Cardiac muscle cell (in vitro differentiated cells and primary cell): Measurements from ENCODE around the gene IER3IP1. TPM values are rescaled to one million over a fixed set of nuclear protein-coding genes. Genes with fewer than 3 reads are reported as not detected.

Experiments
- DNase-seq, 2 donors: peaks; one replicate each; pipeline versions ENCODE4 v3.0.0 to v3.0.0-alpha.2; 2010 to 2017; ENCODE audit warnings: low read depth in 1 of 2, low spot score in 1 of 2
- H3K27ac ChIP-seq: fragments of 200-600 bp; sonication (generic); 2 replicates; pipeline ENCODE4 v1.5.1; 2016
- H3K27me3 ChIP-seq: fragments of 200-600 bp; sonication (generic); 2 replicates; pipeline ENCODE4 v1.6.0; 2016; ENCODE audit warnings: control low read depth
- H3K36me3 ChIP-seq: fragments of 200-600 bp; sonication (generic); 2 replicates; pipeline ENCODE4 v1.5.1; 2016; ENCODE audit warnings: control low read depth
- H3K4me1 ChIP-seq: fragments of 200-600 bp; sonication (generic); 2 replicates; pipeline ENCODE4 v1.8.1; 2017; ENCODE audit warnings: low read depth, mild to moderate bottlenecking, mixed run types
- H3K4me3 ChIP-seq: fragments of 200-600 bp; sonication (generic); 2 replicates; pipeline ENCODE4 v1.5.1; 2016; ENCODE audit warnings: mild to moderate bottlenecking
- H3K9me3 ChIP-seq: fragments of 200-600 bp; sonication (generic); 2 replicates; pipeline ENCODE4 v1.5.1; 2017; ENCODE audit warnings: low read depth, mild to moderate bottlenecking, control low read depth
- polyA plus RNA-seq: library from polyadenylated mRNA; unstranded; fragments of >200 nt; fragmentation: Nextera tagmentation; extraction: Ambion mirVana; gene quantifications from 2 replicates; pipeline ENCODE4 v1.2.1, GENCODE V29; 2016
- total RNA-seq: library from RNA; depleted of rRNA; stranded (reverse); fragments of >200 nt; gene quantifications from 2 replicates; pipeline ENCODE4 v1.2.3, GENCODE V29; 2016
- TF ChIP-seq, protein P1 (sequence below): IDR thresholded peaks from 2 replicates; pipeline ENCODE4 v1.5.1; 2012; ENCODE audit warnings: low read depth, mild to moderate bottlenecking, low read length

The IER3IP1 gene
- total RNA-seq (8.2 and 14.6 TPM in 2 replicates), polyA plus RNA-seq (32.1 and 34.3 TPM in 2 replicates)

- H3K27ac ChIP-seq: peak within 1 kb of the TSS; percentile 98
- H3K4me1 ChIP-seq: peaks cover 13% of the 10 kb centered on the region
- H3K9me3 ChIP-seq: no peaks in the 10 kb centered on the region
- TF ChIP-seq, protein P1, sequence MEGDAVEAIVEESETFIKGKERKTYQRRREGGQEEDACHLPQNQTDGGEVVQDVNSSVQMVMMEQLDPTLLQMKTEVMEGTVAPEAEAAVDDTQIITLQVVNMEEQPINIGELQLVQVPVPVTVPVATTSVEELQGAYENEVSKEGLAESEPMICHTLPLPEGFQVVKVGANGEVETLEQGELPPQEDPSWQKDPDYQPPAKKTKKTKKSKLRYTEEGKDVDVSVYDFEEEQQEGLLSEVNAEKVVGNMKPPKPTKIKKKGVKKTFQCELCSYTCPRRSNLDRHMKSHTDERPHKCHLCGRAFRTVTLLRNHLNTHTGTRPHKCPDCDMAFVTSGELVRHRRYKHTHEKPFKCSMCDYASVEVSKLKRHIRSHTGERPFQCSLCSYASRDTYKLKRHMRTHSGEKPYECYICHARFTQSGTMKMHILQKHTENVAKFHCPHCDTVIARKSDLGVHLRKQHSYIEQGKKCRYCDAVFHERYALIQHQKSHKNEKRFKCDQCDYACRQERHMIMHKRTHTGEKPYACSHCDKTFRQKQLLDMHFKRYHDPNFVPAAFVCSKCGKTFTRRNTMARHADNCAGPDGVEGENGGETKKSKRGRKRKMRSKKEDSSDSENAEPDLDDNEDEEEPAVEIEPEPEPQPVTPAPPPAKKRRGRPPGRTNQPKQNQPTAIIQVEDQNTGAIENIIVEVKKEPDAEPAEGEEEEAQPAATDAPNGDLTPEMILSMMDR: no peak
- peak within 1 kb of the TSS; percentile 97 for H3K4me3 ChIP-seq
- DNase-seq: peak; percentile 92 to 95
- H3K36me3 ChIP-seq: no peaks in the 10 kb centered on the region
- no peaks in the 10 kb centered on the region for H3K27me3 ChIP-seq
Measured at GRCh38 chr18:47175898-47176575, at the start of gene IER3IP1. TSS of gene IER3IP1 (minus strand) at chr18:47176364. CDS start at chr18:47176277, 87 bp downstream.

GRCh38 chr18:47215554-47216138 lies 39.5 kb upstream of the IER3IP1 start:
- Histone ChIP-seq H3K27me3 (peaks cover 46% of the 10 kb centered on the region), H3K27ac (no peak overlapping the region), H3K4me3 (no peak overlapping the region), H3K36me3 (no peaks in the 10 kb centered on the region), H3K4me1 (no peaks in the 10 kb centered on the region), H3K9me3 (no peaks in the 10 kb centered on the region)
- peak; percentile 61 to 78 for DNase-seq
- TF ChIP-seq, protein P1: peak; percentile 70

GRCh38 chr18:47209171-47209570 lies 33.0 kb upstream of the IER3IP1 start:
- Histone ChIP-seq H3K36me3 (no peaks in the 10 kb centered on the region), H3K4me3 (no peak overlapping the region), H3K27me3 (peaks cover 11% of the 10 kb centered on the region), H3K9me3 (no peaks in the 10 kb centered on the region), H3K4me1 (peaks cover 7% of the 10 kb centered on the region), H3K27ac (no peak overlapping the region)
- DNase-seq: no peak
- TF ChIP-seq, protein P1: no peak

GRCh38 chr18:47206945-47207637 lies 30.9 kb upstream of the IER3IP1 start:
- Histone ChIP-seq H3K36me3 (no peaks in the 10 kb centered on the region), H3K27ac (no peak overlapping the region), H3K4me3 (no peak overlapping the region), H3K4me1 (peaks cover 19% of the 10 kb centered on the region), H3K9me3 (no peaks in the 10 kb centered on the region), H3K27me3 (peaks cover 7% of the 10 kb centered on the region)
- TF ChIP-seq, protein P1: no peak
- no peak for DNase-seq

DNA sequence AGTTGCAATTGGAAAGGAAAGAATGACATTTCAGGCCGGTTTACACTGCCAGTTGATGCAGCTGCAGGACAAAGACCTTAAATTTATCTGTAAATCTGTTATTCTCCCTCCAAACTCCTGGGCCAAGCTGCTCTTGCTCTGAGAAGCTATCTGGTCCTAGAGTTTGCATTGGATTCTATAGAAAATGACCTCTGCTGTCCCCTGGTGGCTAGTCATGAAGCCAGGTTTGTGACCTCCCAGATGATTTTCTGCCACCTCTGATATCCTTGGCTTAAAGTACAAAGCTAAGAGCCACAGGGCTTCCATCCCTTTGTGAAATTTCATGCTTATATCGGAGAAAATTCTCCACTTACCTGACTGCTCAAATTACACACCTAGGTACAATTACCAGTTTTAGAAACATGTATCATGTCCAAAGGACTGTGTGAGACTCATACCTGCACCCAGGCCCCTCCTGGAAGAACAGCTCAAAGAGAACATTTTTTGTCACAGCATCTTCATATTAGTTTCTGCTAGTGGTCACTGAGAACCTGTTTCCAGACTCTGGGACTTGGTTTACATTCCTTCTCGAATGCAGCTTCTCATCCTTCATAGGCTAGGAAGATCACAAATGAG lies 28.9 kb upstream of the IER3IP1 start:
- TF ChIP-seq, protein P1: peak; percentile 88
- Histone ChIP-seq H3K27me3 (no peaks in the 10 kb centered on the region), H3K27ac (peak overlapping the region; percentile 78), H3K9me3 (no peaks in the 10 kb centered on the region), H3K36me3 (no peaks in the 10 kb centered on the region), H3K4me3 (no peak overlapping the region), H3K4me1 (peaks cover 19% of the 10 kb centered on the region)
- DNase-seq: peak; percentile 60 to 72
